ENCODE measurements around the gene CORT.
"Not testable (repeated sequence)": the region's sequence is repeated elsewhere in the genome, so short reads cannot be mapped to it uniquely, and the experiment has no call there.

DNA sequence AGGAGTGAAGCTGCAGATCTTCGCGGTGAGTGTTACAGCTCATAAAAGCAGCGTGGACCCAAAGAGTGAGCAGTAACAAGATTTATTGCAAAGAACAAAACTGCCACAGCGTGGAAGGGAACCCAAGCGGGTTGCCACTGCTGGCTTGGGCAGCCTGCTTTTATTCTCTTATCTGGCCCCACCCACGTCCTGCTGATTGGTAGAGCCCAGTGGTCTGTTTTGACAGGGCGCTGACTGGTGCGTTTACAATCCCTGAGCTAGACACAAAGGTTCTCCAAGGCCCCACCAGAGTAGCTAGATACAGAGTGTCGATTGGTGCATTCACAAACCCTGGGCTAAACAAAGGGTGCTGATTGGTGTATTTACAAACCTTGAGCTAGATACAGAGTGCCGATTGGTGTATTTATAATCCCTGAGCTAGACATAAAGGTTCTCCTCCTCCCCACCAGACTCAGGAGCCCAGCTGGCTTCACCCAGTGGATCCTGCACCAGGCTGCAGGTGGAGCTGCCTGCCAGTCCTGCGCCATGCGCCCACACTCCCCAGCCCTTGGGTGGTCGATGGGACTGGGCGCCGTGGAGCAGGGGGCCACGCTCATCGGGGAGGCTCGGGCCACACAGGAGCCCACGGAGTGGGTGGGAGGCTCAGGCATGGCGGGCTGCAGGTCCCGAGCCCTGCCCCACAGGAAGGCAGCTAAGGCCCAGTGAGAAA is 23.9 kb upstream of the CORT start:
- TF ChIP-seq, protein P1, sequence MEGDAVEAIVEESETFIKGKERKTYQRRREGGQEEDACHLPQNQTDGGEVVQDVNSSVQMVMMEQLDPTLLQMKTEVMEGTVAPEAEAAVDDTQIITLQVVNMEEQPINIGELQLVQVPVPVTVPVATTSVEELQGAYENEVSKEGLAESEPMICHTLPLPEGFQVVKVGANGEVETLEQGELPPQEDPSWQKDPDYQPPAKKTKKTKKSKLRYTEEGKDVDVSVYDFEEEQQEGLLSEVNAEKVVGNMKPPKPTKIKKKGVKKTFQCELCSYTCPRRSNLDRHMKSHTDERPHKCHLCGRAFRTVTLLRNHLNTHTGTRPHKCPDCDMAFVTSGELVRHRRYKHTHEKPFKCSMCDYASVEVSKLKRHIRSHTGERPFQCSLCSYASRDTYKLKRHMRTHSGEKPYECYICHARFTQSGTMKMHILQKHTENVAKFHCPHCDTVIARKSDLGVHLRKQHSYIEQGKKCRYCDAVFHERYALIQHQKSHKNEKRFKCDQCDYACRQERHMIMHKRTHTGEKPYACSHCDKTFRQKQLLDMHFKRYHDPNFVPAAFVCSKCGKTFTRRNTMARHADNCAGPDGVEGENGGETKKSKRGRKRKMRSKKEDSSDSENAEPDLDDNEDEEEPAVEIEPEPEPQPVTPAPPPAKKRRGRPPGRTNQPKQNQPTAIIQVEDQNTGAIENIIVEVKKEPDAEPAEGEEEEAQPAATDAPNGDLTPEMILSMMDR (IDR thresholded peaks at IDR 0.05; ENCODE audit: low read depth, low read length): not testable (repeated sequence)
- TF ChIP-seq POLR2A (IDR thresholded peaks at IDR 0.05; ENCODE audit: extremely low read depth, insufficient read length): not testable (repeated sequence)

All from NB4 (cell line).